ENCODE data around the gene ZNF827. TPM values are rescaled to one million over a fixed set of nuclear protein-coding genes. Genes with fewer than 3 reads are reported as not detected.
A peak's percentile ranks its signal among the peaks of the same experiment; 100 is the strongest.

ZNF827 gene
- total RNA-seq, 1 experiment from 2014 or later = 26.2 TPM

DNA sequence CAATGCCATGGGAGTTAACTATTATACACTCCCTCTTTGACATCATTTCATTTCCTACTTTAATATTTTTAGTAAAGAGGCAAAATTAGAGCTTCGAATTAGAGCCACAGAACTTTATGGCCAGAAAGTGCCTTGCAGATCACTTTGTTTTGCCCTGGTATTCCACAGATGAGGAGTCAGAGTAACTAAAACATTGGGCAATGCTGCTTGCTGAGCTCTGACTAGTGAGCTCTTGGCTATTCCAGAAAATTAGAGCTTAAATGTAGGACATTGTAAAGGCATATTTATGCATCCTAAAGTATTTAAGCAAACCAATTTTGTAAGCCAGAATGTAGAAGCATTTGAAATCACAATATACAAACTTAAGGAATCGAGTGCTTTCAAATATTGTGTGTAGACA is 6.3 kb upstream of the ZNF827 start:
- Mint-ChIP-seq H3K27me3 (ENCODE audit: unreplicated experiment) (no peaks in the 10 kb centered on the region), H3K4me1 (ENCODE audit: low read depth, unreplicated experiment) (peaks cover 12% of the 10 kb centered on the region), H3K4me3 (ENCODE audit: low read depth, unreplicated experiment) (no peak overlapping the region), H3K9me3 (ENCODE audit: low read depth, unreplicated experiment) (peaks cover 6% of the 10 kb centered on the region), H3K36me3 (ENCODE audit: insufficient read depth, unreplicated experiment) (no peaks in the 10 kb centered on the region), H3K27ac (ENCODE audit: unreplicated experiment) (no peak overlapping the region)
- CTCF ChIA-PET = interaction anchor here (0.6 kb wide), 1 partner anchor 772 kb away, joined by 3 read pairs; no protein-coding TSS in a partner anchor
- intact Hi-C loops (cut with micrococcal nuclease; ENCODE audit: unreplicated experiment) = no loop called here
- DNase-seq = no peak
- TF ChIP-seq, protein P1, sequence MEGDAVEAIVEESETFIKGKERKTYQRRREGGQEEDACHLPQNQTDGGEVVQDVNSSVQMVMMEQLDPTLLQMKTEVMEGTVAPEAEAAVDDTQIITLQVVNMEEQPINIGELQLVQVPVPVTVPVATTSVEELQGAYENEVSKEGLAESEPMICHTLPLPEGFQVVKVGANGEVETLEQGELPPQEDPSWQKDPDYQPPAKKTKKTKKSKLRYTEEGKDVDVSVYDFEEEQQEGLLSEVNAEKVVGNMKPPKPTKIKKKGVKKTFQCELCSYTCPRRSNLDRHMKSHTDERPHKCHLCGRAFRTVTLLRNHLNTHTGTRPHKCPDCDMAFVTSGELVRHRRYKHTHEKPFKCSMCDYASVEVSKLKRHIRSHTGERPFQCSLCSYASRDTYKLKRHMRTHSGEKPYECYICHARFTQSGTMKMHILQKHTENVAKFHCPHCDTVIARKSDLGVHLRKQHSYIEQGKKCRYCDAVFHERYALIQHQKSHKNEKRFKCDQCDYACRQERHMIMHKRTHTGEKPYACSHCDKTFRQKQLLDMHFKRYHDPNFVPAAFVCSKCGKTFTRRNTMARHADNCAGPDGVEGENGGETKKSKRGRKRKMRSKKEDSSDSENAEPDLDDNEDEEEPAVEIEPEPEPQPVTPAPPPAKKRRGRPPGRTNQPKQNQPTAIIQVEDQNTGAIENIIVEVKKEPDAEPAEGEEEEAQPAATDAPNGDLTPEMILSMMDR (IDR thresholded peaks at IDR 0.05; ENCODE audit: unreplicated experiment) = no peak
- no TSS peak for BruUV-seq (replicated peaks)

DNA sequence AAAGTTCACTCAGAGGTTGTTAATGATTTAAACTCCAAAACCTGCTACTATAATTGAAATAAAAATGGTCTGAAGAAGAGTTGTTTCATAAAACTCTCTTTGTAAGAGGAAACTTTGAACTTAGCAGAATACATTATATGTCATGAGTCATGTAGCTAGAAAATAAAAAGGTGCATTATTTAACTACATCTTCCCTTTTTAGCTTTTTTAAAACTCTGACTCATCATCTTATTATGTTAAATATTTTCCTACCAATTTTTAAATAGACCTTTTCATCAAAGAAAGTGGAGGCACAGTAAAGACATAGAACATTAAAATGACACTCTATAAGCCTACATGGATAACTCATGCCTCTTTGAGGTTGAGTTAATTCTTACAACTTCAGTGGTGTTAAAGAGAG is 1.2 kb upstream of the ZNF827 start:
- CTCF ChIA-PET = interaction anchor here (1.4 kb wide), 1 partner anchor 12 kb away, joined by 3 read pairs; no protein-coding TSS in a partner anchor
- H3K27ac Mint-ChIP-seq (ENCODE audit: unreplicated experiment) = peak overlapping the region; percentile 50
- peak overlapping the region; percentile 80 for H3K4me3 Mint-ChIP-seq (ENCODE audit: low read depth, unreplicated experiment)
- H3K36me3 Mint-ChIP-seq (ENCODE audit: insufficient read depth, unreplicated experiment) = peaks cover 38% of the 10 kb centered on the region
- peaks cover 20% of the 10 kb centered on the region for H3K4me1 Mint-ChIP-seq (ENCODE audit: low read depth, unreplicated experiment)
- TF ChIP-seq, protein P1 (IDR thresholded peaks at IDR 0.05; ENCODE audit: unreplicated experiment) = no peak
- BruUV-seq (replicated peaks) = no TSS peak
- DNase-seq = no peak
- H3K9me3 Mint-ChIP-seq (ENCODE audit: low read depth, unreplicated experiment) = peaks cover 6% of the 10 kb centered on the region
- no peaks in the 10 kb centered on the region for H3K27me3 Mint-ChIP-seq (ENCODE audit: unreplicated experiment)
- intact Hi-C loops (cut with micrococcal nuclease; ENCODE audit: unreplicated experiment) = loop anchor here (5.0 to 10.0 kb wide), 3 partner anchors 92 to 235 kb away; partner anchors contain the start of gene LSM6

DNA sequence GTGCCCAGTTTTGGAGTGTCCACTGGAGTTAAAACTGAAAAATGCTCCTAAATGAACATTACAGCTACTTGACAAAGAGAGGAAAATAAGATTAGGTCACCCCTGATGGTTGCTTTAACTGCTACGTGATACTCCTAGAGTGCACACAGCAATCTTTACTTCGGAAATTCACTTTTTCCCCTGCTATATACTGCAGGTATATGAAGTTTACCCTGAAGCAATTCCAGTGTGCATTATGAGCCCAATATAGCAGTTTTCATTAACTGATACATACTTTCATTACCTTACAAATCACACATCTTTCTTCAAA is 773 bp upstream of the ZNF827 start:
- H3K9me3 Mint-ChIP-seq (ENCODE audit: low read depth, unreplicated experiment) = peaks cover 4% of the 10 kb centered on the region
- CTCF ChIA-PET = interaction anchor here (1.4 kb wide), 1 partner anchor 13 kb away, joined by 3 read pairs; no protein-coding TSS in a partner anchor
- TF ChIP-seq, protein P1 (IDR thresholded peaks at IDR 0.05; ENCODE audit: unreplicated experiment) = no peak
- peak overlapping the region; percentile 50 for H3K27ac Mint-ChIP-seq (ENCODE audit: unreplicated experiment)
- no TSS peak for BruUV-seq (replicated peaks)
- DNase-seq = no peak
- peak overlapping the region; percentile 80 for H3K4me3 Mint-ChIP-seq (ENCODE audit: low read depth, unreplicated experiment)
- H3K36me3 Mint-ChIP-seq (ENCODE audit: insufficient read depth, unreplicated experiment) = peaks cover 43% of the 10 kb centered on the region
- no peaks in the 10 kb centered on the region for H3K27me3 Mint-ChIP-seq (ENCODE audit: unreplicated experiment)
- intact Hi-C loops (cut with micrococcal nuclease; ENCODE audit: unreplicated experiment) = loop anchor here (5.0 to 10.0 kb wide), 3 partner anchors 93 to 235 kb away; partner anchors contain the start of gene LSM6
- H3K4me1 Mint-ChIP-seq (ENCODE audit: low read depth, unreplicated experiment) = peaks cover 25% of the 10 kb centered on the region

DNA sequence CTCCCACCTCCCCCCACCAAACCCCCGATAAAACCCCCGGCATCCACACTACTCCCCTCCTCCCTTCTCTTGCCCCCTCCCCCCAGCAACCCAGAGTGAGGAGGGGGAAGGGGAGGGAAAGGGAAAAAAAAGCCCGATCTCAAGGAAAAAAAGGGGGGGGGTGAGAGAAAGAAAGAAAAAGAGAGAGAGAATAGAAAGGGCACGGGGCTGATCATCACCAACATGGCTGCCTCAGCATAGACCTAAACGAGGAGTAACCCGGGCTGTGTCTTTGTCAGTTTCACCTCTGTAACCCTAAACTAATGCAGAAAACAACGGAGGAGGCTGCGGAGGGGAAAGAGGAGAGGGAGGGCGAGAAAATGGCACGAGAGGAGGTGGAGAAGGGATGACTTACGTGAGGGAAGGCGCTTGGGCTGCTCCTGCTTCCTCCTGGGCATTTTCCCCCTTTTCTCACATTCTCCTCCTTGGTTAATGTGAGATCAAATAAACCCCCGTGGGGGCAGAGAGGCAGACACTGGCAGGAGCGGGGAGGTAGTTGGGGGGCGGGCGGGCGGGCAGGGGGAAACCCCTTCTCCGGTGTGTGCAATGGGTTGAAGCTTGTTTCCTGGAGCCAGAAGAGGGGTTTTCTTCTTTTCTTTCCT is 532 bp downstream of the ZNF827 start:
- Mint-ChIP-seq H3K27me3 (ENCODE audit: unreplicated experiment) (no peaks in the 10 kb centered on the region), H3K27ac (ENCODE audit: unreplicated experiment) (peak overlapping the region; percentile 89), H3K4me1 (ENCODE audit: low read depth, unreplicated experiment) (peaks cover 33% of the 10 kb centered on the region), H3K9me3 (ENCODE audit: low read depth, unreplicated experiment) (no peaks in the 10 kb centered on the region), H3K4me3 (ENCODE audit: low read depth, unreplicated experiment) (peak overlapping the region; percentile 80), H3K36me3 (ENCODE audit: insufficient read depth, unreplicated experiment) (peaks cover 43% of the 10 kb centered on the region)
- CTCF ChIA-PET = interaction anchor here (1.3 kb wide), 1 partner anchor 95 kb away, joined by 3 read pairs; no protein-coding TSS in a partner anchor
- BruUV-seq (replicated peaks) = no TSS peak
- DNase-seq = no peak
- TF ChIP-seq, protein P1 (IDR thresholded peaks at IDR 0.05; ENCODE audit: unreplicated experiment) = no peak
- intact Hi-C loops (cut with micrococcal nuclease; ENCODE audit: unreplicated experiment) = loop anchor here (5.0 to 10.0 kb wide), 3 partner anchors 94 to 237 kb away; partner anchors contain the start of gene LSM6

Data from Calu3 (cell line).